Dedifferentiated amniotic fluid mesenchymal stem cell (primary cell): ENCODE measurements around the gene KIF12.
A peak's percentile ranks its signal among the peaks of the same experiment; 100 is the strongest.
"Not testable (repeated sequence)": the region's sequence is repeated elsewhere in the genome, so short reads cannot be mapped to it uniquely, and the experiment has no call there.

ENCODE experiments used
- DNase-seq: peaks from one replicate; pipeline ENCODE4 v3.0.0-alpha.2; 2016; ENCODE audit errors: extremely low spot score

Gene KIF12

GRCh38 chr9:114084282-114085073 is 14.6 kb downstream of the KIF12 start:
- DNase-seq: no peak

- DNase-seq: no peak
Observed at GRCh38 chr9:114083666-114084065, 15.4 kb downstream of the KIF12 start.

GRCh38 chr9:114082763-114083412 is 16.2 kb downstream of the KIF12 start:
- not testable (repeated sequence) for DNase-seq

DNA sequence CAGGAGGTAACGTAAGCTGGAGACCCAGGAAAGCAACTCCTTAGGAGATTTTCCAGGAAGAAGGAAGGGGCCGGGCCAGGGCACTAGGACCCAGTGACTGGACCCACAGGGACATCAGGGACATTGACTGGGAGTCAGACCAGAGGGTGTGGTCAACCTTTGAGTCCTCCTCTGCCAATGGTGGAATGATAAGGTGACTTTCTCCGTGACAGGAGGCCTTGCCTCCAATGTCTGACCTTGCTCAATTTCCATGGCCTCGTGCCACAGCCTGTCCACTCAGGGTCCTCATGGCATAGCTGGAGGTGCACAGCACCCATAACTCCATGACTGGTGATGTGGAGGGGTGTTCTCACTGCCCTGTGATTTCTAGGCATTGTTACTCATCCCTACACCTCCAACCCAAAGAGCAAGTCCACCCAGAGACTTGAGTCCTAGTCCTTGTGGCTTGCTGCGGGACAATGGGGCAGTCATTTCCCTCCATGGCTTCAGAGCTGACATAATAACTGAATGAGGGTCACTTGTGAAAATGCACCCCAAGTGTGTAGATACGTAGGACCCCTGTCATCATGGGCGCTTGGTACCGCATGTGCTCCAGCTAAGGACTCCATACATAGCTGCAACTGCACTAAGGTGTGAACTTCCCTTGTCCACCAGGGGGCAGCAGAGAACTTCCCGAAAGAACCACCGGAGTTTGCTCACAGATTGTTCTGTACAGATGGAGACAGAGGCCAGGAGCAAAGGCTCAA is 16.9 kb downstream of the KIF12 start:
- DNase-seq: peak; percentile 91

- DNase-seq: no peak
Observed at GRCh38 chr9:114081441-114082016, 17.6 kb downstream of the KIF12 start.

GRCh38 chr9:114080773-114081440 is 18.2 kb downstream of the KIF12 start:
- no peak for DNase-seq

- DNase-seq: no peak
Observed at GRCh38 chr9:114080195-114080772, 18.8 kb downstream of the KIF12 start.

DNA sequence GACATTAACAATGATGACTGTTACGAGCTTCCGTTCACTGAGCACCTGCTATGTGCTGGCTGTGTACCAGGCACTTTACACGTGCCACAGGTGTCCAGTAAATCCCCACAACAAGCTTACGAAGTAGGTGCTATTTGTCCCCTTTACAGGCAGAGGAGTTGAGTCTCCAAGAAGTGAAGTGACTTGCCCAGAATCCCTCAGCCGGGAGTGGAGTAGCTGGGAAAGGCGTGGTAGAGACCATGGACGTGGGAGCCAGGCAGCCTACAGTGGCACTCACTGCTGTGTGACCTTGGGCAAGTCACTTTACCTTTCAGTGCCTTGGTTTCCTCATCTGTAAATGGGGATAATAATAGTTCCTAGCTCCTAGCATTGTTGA is 20.3 kb downstream of the KIF12 start:
- no peak for DNase-seq

- DNase-seq: no peak
Observed at GRCh38 chr9:114078021-114078780, 20.9 kb downstream of the KIF12 start, which contains the start of gene AMBP. AMBP (minus strand) TSS chr9:114078300; CDS start chr9:114078209, 91 bp downstream.

- DNase-seq: no peak
Observed at GRCh38 chr9:114077162-114077837, 21.8 kb downstream of the KIF12 start.

DNA sequence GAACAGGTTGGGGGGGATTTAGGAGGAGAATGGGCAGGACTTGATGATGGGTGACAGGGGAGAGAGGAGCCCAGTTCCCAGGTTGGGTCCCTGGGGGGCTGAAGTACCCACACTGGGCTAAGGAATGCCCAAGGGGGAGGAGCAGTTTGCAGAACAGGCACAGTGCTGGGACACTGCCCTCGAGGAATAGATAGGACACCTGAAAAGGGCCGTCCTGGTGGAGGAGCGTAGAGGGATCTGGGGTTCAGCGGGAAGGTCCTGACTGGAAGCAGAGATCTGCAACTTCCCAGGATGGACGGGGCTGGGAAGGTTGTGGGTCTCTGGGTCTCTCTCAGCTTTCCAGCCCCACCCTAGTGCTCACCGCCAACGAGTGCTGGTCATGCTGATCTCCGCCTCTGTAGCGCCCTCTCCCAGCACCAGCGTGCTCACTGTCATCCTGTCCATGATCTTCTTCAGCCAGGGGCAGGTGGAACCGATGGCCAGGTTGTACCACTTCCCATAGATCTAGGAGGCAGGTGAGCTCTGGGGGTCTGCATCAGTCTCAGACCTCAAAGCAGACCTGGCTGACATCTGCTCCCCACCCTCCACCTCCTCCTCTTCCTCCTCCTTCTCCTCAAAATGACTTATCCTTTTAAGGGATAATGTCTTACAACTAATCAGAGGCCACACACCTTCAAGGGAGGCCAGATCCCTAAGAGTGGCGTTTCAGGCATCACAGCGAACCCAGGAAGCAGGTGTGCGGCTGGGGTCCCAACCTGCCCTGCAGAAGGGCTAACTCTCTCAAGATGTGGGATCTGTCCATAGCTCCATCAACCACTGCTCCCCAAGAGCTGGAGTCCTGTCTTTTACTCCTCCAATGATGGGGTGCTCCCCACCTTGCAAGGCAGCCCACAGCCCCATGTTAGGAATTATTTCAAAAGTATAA is 22.6 kb downstream of the KIF12 start:
- no peak for DNase-seq

DNA sequence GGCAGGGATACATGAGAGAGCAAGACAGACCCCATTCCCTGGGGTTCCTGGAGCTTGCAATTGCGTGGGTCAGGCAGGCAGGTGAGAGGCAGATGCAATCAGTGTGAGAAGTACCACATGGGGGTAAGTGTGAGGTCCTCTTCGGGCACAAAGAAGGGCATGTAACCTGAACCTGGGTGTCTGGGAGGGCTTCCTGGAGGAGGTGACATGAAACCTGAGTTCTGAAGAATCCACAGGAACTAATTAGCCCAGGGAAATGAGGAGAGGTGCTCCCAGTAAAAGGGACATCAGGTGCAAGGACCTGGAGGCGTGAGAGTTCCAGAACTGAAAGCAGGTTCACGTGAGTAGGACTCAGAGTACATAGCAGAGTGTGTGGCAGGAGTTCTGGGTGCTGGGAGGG is 23.5 kb downstream of the KIF12 start:
- DNase-seq: no peak

- no peak for DNase-seq
Observed at GRCh38 chr9:114072184-114073140, 26.6 kb downstream of the KIF12 start.

DNA sequence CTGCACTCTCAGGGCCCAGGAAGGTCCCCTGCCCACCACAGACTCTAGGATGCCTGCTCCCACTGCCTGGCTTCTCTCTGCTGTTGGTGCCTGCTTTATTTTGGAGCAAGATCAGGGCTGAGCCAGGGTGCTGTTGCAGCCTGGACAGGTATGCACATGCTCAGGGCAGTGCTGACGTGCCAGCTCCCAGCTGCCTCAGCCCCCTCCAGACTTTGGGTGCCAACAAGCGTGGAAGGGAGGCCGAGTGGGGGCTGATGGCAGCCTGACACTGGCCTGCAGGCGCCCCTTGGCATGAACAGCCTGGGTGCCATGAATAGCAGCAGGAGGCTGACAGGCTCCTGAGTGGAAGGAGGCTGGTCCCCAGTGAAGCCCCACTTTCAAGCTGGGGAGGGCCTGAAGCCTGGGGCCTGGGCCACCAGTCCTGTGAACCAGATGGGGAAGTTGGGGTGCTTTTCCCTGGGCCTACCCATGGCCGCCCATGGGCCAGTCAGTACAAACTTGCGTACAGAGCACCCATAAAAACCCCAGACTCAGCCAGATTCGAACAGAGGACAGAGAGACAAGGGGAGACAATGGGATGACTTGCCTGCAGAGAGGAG is 27.8 kb downstream of the KIF12 start:
- no peak for DNase-seq

DNA sequence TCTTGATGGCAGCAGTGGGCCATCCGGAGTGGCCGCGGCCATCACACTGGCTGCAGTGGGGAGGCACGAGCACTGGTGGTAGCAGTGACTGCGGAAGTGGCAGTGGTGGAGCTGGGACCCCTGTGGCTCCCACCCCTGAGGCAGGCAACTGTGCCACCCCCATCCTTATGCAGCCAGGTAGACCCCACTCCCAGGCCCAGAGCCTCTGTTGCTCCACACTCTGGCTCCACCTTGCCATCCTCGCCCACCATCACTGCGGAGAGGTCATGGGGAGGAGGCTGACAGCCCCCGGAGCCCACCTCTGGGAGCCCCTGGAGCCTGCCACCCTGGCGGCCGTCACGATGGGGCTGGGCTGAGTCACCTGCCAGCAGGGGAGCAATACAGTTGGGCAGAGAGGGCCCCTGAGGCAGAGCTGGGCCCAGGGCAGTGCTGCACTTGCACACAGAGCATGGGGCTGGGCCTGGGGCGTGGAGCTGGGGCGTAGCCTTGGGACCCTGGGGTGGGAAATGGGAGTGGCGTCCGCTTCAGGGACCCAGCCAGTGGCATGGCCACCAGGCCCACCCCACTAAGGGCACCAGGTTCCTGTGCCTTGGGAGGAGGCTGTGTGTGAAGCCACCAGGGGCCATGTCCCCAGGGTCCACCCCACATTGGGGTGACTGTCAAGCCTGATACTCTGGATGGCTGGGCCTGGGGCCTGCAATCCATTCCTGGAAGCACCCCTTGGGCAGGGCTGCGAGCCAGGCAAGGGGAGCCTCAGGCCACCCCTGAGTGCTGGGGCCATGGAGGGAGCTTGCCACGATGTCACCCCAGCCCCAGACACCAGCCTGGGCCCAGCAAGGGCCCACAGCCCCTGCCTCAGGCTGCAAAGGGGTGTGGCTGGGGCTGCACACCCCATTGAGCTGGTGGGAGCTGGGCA is 28.6 kb downstream of the KIF12 start:
- no peak for DNase-seq

DNA sequence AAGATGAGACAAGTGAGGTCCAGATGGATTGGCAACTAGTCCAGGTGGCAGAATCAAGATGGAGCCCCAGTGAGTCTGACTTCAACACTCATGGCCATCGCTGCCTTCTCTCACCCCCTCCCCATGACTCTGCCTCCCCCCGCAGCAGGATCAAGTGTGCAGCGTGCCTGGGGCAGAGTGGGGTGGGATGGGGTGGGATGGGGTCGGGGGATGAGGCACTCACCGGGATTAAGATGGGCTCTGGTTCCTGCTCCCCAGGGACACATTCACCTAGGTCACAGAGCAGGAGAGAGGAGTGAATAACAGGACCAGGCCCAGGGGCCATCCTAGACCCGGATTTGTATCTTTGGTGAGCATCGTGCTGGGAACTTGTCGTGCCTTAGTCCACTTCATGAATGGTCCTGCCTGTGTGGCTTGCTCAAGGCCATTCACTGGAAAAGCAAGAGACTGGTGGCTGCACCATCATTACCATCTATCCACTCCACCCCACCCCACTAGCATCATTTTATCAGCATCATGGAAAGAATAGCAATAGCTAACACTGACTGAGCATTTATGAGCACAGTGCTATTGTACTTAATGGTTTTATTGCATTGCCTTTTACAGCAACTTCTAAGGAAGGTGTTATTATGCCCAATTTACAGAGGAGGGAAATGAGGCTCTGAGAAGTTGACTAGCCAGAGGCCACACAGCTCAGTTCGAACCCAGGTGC is 29.5 kb downstream of the KIF12 start:
- no peak for DNase-seq
